ENCODE measurements around the gene RABEP2. TPM values are rescaled to one million over a fixed set of nuclear protein-coding genes. Genes with fewer than 3 reads are reported as not detected.
A peak's percentile ranks its signal among the peaks of the same experiment; 100 is the strongest.

The RABEP2 gene, protein sequence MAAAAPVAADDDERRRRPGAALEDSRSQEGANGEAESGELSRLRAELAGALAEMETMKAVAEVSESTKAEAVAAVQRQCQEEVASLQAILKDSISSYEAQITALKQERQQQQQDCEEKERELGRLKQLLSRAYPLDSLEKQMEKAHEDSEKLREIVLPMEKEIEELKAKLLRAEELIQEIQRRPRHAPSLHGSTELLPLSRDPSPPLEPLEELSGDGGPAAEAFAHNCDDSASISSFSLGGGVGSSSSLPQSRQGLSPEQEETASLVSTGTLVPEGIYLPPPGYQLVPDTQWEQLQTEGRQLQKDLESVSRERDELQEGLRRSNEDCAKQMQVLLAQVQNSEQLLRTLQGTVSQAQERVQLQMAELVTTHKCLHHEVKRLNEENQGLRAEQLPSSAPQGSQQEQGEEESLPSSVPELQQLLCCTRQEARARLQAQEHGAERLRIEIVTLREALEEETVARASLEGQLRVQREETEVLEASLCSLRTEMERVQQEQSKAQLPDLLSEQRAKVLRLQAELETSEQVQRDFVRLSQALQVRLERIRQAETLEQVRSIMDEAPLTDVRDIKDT
- total RNA-seq (2014; rRNA removed): 40.2 and 43.3 TPM in 2 replicates
- percentile 56 among the genes with signal in this experiment for Bru-seq, nascent RNA
- BruChase-seq, experiment 1, labeled RNA remaining after a 6-hour chase: percentile 62 among the genes with signal in this experiment
- percentile 57 among the genes with signal in this experiment for BruChase-seq, experiment 2, labeled RNA remaining after a 2-hour chase
- long read RNA-seq, partial matches to known transcripts: 1 of 2 reads
- long read RNA-seq, other reads (novel, unspliced or antisense): 0 of 2 reads

- Histone ChIP-seq H3K4me1 (ENCODE audit: insufficient read depth, low read length) (peaks cover 10% of the 10 kb centered on the region; the same call in 1 of the 2 replicates), H3K4me2 (ENCODE audit: low read length) (peak within 1 kb of the TSS; percentile 98), H3K27me3 (ENCODE audit: low read length) (no peaks in the 10 kb centered on the region), H3K9me3 (ENCODE audit: low read length) (no peaks in the 10 kb centered on the region), H3F3A (ENCODE audit: low read length, unreplicated experiment) (no peaks in the 10 kb centered on the region), H2AFZ (ENCODE audit: low read length) (peak within 1 kb of the TSS; percentile 95), H3K36me3 (ENCODE audit: low read depth, low read length) (no peaks in the 10 kb centered on the region), H3K9me2 (replicated peaks; ENCODE audit: low read length) (no peaks in the 10 kb centered on the region), H3K79me2 (ENCODE audit: low read length) (peaks cover 15% of the 10 kb centered on the region; the same call in 1 of the 2 replicates), H4K20me1 (ENCODE audit: low read length) (no peaks in the 10 kb centered on the region), H3K27ac (ENCODE audit: low read length) (peak within 1 kb of the TSS; percentile 89), H3K9ac (ENCODE audit: low read length) (peak within 1 kb of the TSS; percentile 94), H3K4me3 (ENCODE audit: low read length) (peak within 1 kb of the TSS; percentile 80)
- DNase-seq: peak; percentile 91
- ChIA-PET CTCF (no interaction called here), POLR2A (ENCODE audit: unreplicated experiment) (no interaction called here)
- ATAC-seq: peak; percentile 84
- intact Hi-C loops (cut with micrococcal nuclease): no loop called here
- no peak for TF ChIP-seq EZH2 (IDR thresholded peaks at IDR 0.05; ENCODE audit: low read length, unreplicated experiment)
- TF ChIP-seq, protein P1, sequence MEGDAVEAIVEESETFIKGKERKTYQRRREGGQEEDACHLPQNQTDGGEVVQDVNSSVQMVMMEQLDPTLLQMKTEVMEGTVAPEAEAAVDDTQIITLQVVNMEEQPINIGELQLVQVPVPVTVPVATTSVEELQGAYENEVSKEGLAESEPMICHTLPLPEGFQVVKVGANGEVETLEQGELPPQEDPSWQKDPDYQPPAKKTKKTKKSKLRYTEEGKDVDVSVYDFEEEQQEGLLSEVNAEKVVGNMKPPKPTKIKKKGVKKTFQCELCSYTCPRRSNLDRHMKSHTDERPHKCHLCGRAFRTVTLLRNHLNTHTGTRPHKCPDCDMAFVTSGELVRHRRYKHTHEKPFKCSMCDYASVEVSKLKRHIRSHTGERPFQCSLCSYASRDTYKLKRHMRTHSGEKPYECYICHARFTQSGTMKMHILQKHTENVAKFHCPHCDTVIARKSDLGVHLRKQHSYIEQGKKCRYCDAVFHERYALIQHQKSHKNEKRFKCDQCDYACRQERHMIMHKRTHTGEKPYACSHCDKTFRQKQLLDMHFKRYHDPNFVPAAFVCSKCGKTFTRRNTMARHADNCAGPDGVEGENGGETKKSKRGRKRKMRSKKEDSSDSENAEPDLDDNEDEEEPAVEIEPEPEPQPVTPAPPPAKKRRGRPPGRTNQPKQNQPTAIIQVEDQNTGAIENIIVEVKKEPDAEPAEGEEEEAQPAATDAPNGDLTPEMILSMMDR (conservative IDR thresholded peaks at IDR 0.05; ENCODE audit: low read depth, low read length): no peak
- no peak for TF ChIP-seq EZH2phosphoT487 (IDR thresholded peaks at IDR 0.05; ENCODE audit: borderline replicate concordance, low read length)
- BruUV-seq (replicated peaks): no TSS peak
Measured at GRCh38 chr16:28924762-28925385, at the start of gene RABEP2. RABEP2 (minus strand) TSS chr16:28925238; CDS start chr16:28925163, 75 bp downstream.

DNA sequence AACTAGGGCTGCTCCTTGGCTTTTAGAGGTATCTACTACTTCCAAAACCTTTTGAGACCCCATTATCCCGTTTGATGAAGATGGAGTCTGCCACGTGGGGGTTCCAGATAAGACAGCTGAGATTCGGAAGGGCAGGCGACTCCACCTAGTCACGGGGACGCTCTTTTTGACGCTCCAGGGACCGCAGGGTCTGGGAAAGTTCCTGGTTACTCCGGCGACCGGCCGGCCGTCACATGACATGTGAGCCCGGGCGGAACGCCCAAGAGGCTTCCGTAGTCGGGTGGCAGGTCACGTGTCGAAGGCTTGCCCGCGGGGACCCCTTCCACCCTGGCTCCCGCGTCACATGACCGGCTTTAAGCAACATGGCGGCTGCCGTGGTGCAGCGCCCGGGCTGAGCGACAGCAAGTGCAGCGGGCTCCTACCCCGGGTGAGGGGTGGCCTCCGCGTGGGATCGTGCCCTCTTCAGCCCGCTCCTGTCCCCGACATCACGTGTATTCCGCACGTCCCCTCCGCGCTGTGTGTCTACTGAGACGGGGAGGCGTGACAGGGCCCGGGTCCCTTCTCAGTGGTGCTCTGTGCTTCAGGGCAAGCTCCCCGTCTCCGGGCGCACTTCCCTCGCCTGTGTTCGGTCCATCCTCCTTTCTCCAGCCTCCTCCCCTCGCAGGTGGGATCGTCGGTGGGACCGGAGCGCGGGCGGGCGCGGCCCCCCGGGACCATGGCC is 49.6 kb upstream of the RABEP2 start, which contains the start of gene SPNS1:
Gene SPNS1, plus strand, starts transcription at position 342 of the 721 bp plus-strand sequence. Its CDS starts 374 bp downstream, at position 716.
- ChIA-PET CTCF (no interaction called here), POLR2A (ENCODE audit: unreplicated experiment) (interaction anchor here (0.6 kb wide), 1 partner anchor 152 kb away, joined by 4 read pairs; the partner anchor contains the start of gene ATXN2L)

More for the DNA sequence above, 49.6 kb upstream of the RABEP2 start, which contains the start of gene SPNS1:
- TF ChIP-seq EZH2 (IDR thresholded peaks at IDR 0.05; ENCODE audit: low read length, unreplicated experiment) (no peak), EZH2phosphoT487 (IDR thresholded peaks at IDR 0.05; ENCODE audit: borderline replicate concordance, low read length) (no peak)
- TF ChIP-seq, protein P1 (conservative IDR thresholded peaks at IDR 0.05; ENCODE audit: low read depth, low read length): no peak
- peak within 1 kb of the TSS; percentile 83 for H3K4me2 ChIP-seq (ENCODE audit: low read length)
- H3K9ac ChIP-seq (ENCODE audit: low read length): peak within 1 kb of the TSS; percentile 74
- H2AFZ ChIP-seq (ENCODE audit: low read length): peak within 1 kb of the TSS; percentile 89
- H3K36me3 ChIP-seq (ENCODE audit: low read depth, low read length): no peaks in the 10 kb centered on the region
- DNase-seq: peak; percentile 89
- no peaks in the 10 kb centered on the region for H3K9me2 ChIP-seq (replicated peaks; ENCODE audit: low read length)
- H3K79me2 ChIP-seq (ENCODE audit: low read length): peaks cover 9% of the 10 kb centered on the region
- peak within 1 kb of the TSS; percentile 42 for H3K27ac ChIP-seq (ENCODE audit: low read length)
- H3K4me1 ChIP-seq (ENCODE audit: insufficient read depth, low read length): no peaks in the 10 kb centered on the region; the same call in 1 of the 2 replicates
- no TSS peak for BruUV-seq (replicated peaks)
- H4K20me1 ChIP-seq (ENCODE audit: low read length): no peaks in the 10 kb centered on the region
- no peaks in the 10 kb centered on the region for H3F3A ChIP-seq (ENCODE audit: low read length, unreplicated experiment)
- no peaks in the 10 kb centered on the region for H3K27me3 ChIP-seq (ENCODE audit: low read length)
- peak within 1 kb of the TSS; percentile 96 for H3K4me3 ChIP-seq (ENCODE audit: low read length)
- no peaks in the 10 kb centered on the region for H3K9me3 ChIP-seq (ENCODE audit: low read length)
- intact Hi-C loops (cut with micrococcal nuclease): no loop called here
- ATAC-seq: peak; percentile 74

Measured in PC-3 (cell line).